ENCODE results near the gene TUBGCP6.

DNA sequence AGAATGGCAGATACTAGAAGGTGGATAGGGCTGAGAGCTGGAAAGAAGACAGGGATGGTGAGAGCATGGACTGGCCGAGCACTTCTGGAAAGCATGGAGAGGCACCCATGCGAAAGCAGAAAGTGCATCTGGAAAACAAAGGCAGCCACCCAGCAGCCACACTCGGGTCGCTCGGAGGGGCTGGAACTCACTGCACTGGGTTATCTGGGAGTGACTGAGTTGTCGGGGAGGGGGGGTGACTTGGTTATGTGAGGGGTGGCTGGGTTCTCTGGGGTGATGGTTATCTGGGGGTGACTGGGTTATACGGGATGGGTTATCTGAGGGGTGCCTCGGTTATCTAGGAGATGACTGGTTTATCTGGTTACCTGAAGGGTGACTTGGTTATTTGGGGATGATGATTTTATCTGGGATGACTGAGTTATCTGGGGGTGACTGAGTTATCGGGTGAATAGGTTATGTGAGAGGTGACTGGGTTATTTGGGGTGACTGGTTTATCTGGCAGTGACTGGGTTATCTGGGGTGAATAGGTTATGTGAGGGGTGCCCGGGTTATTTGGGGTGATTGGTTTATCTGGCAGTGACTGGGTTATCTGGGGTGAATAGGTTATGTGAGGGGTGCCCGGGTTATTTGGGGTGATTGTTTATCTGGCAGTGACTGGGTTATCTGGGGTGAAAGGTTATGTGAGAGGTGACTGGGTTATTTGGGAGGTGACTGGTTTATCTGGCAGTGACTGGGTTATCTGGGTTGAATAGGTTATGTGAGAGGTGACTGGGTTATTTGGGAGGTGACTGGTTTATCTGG is 76.9 kb downstream of the TUBGCP6 start:
- TF ChIP-seq, protein P1, sequence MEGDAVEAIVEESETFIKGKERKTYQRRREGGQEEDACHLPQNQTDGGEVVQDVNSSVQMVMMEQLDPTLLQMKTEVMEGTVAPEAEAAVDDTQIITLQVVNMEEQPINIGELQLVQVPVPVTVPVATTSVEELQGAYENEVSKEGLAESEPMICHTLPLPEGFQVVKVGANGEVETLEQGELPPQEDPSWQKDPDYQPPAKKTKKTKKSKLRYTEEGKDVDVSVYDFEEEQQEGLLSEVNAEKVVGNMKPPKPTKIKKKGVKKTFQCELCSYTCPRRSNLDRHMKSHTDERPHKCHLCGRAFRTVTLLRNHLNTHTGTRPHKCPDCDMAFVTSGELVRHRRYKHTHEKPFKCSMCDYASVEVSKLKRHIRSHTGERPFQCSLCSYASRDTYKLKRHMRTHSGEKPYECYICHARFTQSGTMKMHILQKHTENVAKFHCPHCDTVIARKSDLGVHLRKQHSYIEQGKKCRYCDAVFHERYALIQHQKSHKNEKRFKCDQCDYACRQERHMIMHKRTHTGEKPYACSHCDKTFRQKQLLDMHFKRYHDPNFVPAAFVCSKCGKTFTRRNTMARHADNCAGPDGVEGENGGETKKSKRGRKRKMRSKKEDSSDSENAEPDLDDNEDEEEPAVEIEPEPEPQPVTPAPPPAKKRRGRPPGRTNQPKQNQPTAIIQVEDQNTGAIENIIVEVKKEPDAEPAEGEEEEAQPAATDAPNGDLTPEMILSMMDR (IDR thresholded peaks at IDR 0.05) = no peak
- no peak for TF ChIP-seq POLR2A (IDR thresholded peaks at IDR 0.05)

Data from heart left ventricle (tissue), 13 donors.